HFFc6 (cell line): ENCODE results near the gene TAF4. TPM values are rescaled to one million over a fixed set of nuclear protein-coding genes. Genes with fewer than 3 reads are reported as not detected.

Source experiments
- DNase-seq: peaks from one replicate; pipeline ENCODE4 v3.0.0-alpha.2; 2018
- H3K27ac Mint-ChIP-seq: 2 replicates; pipeline ENCODE4 v1.8.0; 2020; ENCODE audit warnings: mild to moderate bottlenecking, mixed read lengths
- H3K27me3 Mint-ChIP-seq: 2 replicates; pipeline ENCODE4 v1.8.0; 2021; ENCODE audit warnings: mild to moderate bottlenecking, moderate library complexity, mixed read lengths; ENCODE audit not compliant: insufficient read depth
- H3K36me3 Mint-ChIP-seq: 2 replicates; pipeline ENCODE4 v1.8.0; 2021; ENCODE audit warnings: low read depth, mixed read lengths
- H3K4me1 Mint-ChIP-seq: 2 replicates; pipeline ENCODE4 v1.8.0; 2020; ENCODE audit warnings: low read depth, mixed read lengths
- H3K4me3 Mint-ChIP-seq: 2 replicates; pipeline ENCODE4 v1.8.0; 2020; ENCODE audit warnings: mild to moderate bottlenecking, moderate library complexity, mixed read lengths
- H3K9me3 Mint-ChIP-seq: 2 replicates; pipeline ENCODE4 v1.8.0; 2020; ENCODE audit warnings: mild to moderate bottlenecking, mixed read lengths
- total RNA-seq, 6 experiments: library from RNA; stranded (reverse); fragmentation: NEBNext Ultra II Directional; extraction: Animal tissue kit (Norgen Biotek cat#: 25700); gene quantifications; 2 replicates in 1 of 6; 3 replicates in 5 of 6; pipeline ENCODE4 v1.2.3, GENCODE V29; 2021
- TF ChIP-seq, protein P1 (sequence below): fragments of 200-600 bp; sonication (generic); IDR thresholded peaks from 2 replicates; pipeline ENCODE4 v1.5.0; 2021; ENCODE audit warnings: antibody characterized with exemption, mild to moderate bottlenecking

Gene TAF4
- total RNA-seq, 6 experiments from 2014 or later = 9.4 to 11.7 (median 9.9) TPM

DNA sequence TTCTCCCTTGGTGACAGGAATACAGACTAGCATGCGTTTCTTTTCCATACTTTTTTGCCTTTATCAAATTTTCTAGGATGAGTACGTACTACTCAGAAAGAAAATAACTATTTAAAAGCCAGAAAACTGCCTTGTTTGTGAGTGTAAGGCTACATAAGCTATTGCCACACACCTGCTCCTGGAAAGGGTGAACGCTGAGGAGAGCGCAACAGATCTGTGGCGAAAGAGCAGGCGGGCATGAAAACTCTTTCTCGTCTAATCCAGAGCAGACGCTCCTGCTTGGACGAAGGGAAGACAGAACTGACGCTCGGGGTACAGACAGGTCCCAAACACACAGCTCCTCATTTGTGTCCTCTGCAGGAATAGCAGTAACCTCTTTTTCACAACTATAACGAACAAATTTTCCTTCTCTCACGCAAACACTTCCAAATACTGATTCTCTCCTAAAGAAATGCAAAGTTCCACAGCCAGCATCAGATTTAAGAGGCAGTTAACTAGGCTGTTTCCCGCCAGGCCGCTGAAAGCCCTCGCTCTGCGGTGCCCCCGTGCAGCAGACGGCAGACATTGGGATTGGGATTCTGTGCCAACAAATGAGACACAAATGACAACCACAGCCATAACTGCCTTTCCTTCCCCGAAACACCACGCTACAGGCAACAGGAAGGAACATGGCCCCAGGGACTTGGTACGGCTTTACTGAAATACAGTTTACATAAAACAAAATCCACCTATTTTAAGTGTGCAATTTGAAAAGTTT lies 20.0 kb downstream of the TAF4 start:
- no peak overlapping the region for H3K4me3 Mint-ChIP-seq
- DNase-seq = no peak
- H3K9me3 Mint-ChIP-seq = no peaks in the 10 kb centered on the region
- no peak overlapping the region for H3K27ac Mint-ChIP-seq
- H3K27me3 Mint-ChIP-seq = no peaks in the 10 kb centered on the region; the same call in 1 of the 2 replicates
- peaks cover 4% of the 10 kb centered on the region; the same call in 1 of the 2 replicates for H3K36me3 Mint-ChIP-seq
- peaks cover 7% of the 10 kb centered on the region; the same call in 1 of the 2 replicates for H3K4me1 Mint-ChIP-seq
- TF ChIP-seq, protein P1, sequence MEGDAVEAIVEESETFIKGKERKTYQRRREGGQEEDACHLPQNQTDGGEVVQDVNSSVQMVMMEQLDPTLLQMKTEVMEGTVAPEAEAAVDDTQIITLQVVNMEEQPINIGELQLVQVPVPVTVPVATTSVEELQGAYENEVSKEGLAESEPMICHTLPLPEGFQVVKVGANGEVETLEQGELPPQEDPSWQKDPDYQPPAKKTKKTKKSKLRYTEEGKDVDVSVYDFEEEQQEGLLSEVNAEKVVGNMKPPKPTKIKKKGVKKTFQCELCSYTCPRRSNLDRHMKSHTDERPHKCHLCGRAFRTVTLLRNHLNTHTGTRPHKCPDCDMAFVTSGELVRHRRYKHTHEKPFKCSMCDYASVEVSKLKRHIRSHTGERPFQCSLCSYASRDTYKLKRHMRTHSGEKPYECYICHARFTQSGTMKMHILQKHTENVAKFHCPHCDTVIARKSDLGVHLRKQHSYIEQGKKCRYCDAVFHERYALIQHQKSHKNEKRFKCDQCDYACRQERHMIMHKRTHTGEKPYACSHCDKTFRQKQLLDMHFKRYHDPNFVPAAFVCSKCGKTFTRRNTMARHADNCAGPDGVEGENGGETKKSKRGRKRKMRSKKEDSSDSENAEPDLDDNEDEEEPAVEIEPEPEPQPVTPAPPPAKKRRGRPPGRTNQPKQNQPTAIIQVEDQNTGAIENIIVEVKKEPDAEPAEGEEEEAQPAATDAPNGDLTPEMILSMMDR = no peak

DNA sequence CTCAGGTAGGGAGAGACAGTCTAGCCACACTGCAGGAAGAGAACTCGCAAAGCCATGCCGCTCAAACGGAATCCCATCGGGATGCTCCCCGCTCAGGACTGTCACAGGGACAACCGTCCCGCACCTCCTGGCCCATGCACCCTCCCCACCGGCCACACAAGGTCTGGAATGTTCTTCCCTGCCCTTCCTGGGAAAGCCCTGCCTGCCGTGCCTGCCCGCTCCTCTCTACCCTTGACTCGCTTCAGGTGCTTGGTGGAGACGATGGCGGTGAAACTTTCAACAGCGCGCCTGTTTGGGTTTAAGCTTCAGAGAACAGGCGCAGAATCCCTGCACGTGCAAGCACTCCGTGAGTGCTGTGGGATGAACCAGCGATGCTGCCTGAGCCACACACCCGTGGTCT lies 20.6 kb downstream of the TAF4 start:
- H3K4me3 Mint-ChIP-seq = no peak overlapping the region
- DNase-seq = no peak
- TF ChIP-seq, protein P1 = no peak
- H3K27me3 Mint-ChIP-seq = peaks cover under 1% of the 10 kb centered on the region
- peaks cover 6% of the 10 kb centered on the region; the same call in 1 of the 2 replicates for H3K36me3 Mint-ChIP-seq
- H3K4me1 Mint-ChIP-seq = peaks cover 7% of the 10 kb centered on the region; the same call in 1 of the 2 replicates
- H3K27ac Mint-ChIP-seq = no peak overlapping the region
- H3K9me3 Mint-ChIP-seq = no peaks in the 10 kb centered on the region

DNA sequence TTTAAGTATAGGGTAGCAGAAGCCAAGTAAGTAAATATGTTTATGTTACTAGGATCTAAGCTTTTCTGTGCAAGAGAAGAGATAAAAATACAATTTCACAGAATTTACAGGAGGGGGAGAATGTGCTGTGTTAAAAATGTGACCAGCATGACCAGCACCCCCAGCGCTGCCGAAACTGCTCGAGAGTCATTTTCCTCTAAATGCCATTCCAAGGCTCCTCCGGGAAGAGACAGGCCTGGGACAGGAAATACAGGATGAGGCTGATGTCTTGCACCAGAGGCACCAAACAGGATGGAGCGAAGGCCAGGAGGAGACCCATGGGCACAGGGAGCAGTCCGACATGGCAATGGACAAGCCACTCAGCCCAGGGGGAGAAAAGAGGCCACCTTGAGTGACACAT lies 21.1 kb downstream of the TAF4 start:
- Mint-ChIP-seq H3K27me3 (peaks cover 2% of the 10 kb centered on the region), H3K4me3 (no peak overlapping the region), H3K36me3 (peaks cover 6% of the 10 kb centered on the region; the same call in 1 of the 2 replicates), H3K4me1 (peaks cover 12% of the 10 kb centered on the region), H3K27ac (no peak overlapping the region), H3K9me3 (no peaks in the 10 kb centered on the region)
- DNase-seq = no peak
- TF ChIP-seq, protein P1 = no peak

DNA sequence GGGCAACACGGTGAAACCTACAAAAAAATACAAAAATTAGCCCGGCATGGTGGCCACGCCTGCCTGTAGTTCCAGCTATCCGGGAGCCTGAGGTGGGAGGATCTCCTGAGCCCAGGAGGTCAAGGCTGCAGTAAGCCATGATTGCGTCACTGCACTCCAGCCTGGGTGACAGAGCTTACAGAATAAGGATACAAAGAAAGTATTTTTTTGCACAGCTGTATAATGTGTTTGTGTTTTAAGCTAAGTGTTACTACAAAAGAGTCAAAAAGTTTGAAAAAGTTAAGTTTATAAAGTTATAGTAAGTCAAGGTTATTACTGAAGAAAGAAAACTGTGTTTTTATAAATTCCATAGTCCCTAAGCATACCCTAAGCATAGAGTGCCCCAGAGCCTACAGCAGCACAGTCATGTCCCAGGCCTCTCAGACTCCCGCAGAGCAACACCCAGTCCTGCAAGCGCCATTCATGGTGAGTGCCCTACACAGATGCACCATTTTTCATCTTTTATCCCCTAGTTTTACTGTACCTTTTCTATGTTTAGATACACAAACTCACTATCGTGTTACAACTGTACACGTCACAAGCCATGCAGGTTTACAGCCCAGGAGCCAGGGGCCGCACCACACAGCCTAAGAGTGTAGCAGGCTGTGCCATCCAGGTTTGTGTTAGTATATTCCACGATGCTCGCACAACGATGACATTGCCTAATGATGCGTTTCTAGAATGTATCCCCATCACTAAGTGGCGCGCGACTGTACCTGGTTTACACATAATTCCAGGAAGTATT lies 22.4 kb downstream of the TAF4 start:
- Mint-ChIP-seq H3K27ac (no peak overlapping the region), H3K9me3 (no peaks in the 10 kb centered on the region), H3K36me3 (peaks cover 6% of the 10 kb centered on the region; the same call in 1 of the 2 replicates), H3K27me3 (peaks cover 2% of the 10 kb centered on the region), H3K4me3 (no peak overlapping the region), H3K4me1 (peaks cover 19% of the 10 kb centered on the region)
- TF ChIP-seq, protein P1 = no peak
- DNase-seq = no peak

DNA sequence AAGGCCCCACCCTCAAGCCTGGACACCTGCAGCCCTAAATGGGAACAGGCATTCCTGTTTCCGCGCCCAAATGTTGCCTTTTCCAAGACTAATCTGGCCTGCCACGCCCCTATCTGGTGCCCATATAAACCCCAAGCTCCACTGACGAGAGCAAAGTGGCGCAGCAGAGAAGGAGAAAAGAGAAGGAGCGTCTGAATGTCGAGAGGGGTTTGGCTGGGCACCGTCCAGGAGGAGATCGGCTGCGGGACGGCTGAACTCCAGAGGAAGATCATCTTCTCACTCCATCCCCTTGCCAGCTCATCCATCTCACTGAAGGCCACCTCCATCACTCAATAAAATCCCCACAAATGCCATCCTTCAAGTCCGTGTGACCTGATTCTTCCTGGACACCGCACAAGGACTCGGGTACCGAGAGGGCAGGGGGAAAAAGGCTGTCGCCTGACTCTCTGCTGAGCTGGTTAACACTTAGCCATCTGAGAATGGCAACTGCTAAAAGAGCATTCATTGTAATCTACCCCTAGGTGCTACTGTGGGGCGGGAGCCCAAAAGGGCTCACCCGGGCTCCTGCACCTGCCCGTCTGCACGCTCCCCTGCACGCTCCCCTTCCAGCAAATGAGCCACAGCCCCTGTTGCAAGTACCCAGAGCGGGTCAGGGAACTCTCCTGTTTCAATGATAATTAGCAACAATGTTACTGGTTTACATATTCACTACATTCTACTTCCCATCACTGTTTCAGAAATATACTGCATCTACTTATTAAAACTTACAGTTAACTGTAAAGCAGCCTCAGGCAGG lies 23.5 kb downstream of the TAF4 start:
- peaks cover 19% of the 10 kb centered on the region for H3K4me1 Mint-ChIP-seq
- TF ChIP-seq, protein P1 = no peak
- DNase-seq = no peak
- no peak overlapping the region for H3K4me3 Mint-ChIP-seq
- no peak overlapping the region for H3K27ac Mint-ChIP-seq
- H3K9me3 Mint-ChIP-seq = peaks cover 5% of the 10 kb centered on the region; the same call in 1 of the 2 replicates
- peaks cover 2% of the 10 kb centered on the region for H3K27me3 Mint-ChIP-seq
- H3K36me3 Mint-ChIP-seq = peaks cover 9% of the 10 kb centered on the region; the same call in 1 of the 2 replicates
